Retina (tissue), 1 donor: ENCODE measurements around the gene CNTNAP5.
A peak's percentile ranks its signal among the peaks of the same experiment; 100 is the strongest.

Experiments used
- DNase-seq: peaks from one replicate; pipeline ENCODE4 v3.0.0-alpha.2; 2016

CNTNAP5 gene

GRCh38 chr2:124837496-124837895, 812.4 kb downstream of the CNTNAP5 start:
- no peak for DNase-seq

GRCh38 chr2:124838406-124838805, 813.3 kb downstream of the CNTNAP5 start:
- DNase-seq, result no peak

- DNase-seq, result no peak
These were observed 842.2 kb downstream of the CNTNAP5 start for GRCh38 chr2:124867247-124867646.

- DNase-seq, result no peak
These were observed 849.1 kb downstream of the CNTNAP5 start for GRCh38 chr2:124874219-124874618.

GRCh38 chr2:124874676-124875075, 849.6 kb downstream of the CNTNAP5 start:
- DNase-seq, result no peak

GRCh38 chr2:124875627-124876244, 850.6 kb downstream of the CNTNAP5 start:
- DNase-seq, result no peak

- DNase-seq, result no peak
These were observed 852.1 kb downstream of the CNTNAP5 start for GRCh38 chr2:124877141-124877577.

- DNase-seq, result peak; percentile 39
These were observed 854.6 kb downstream of the CNTNAP5 start for GRCh38 chr2:124879640-124880039.

- DNase-seq, result no peak
These were observed 855.9 kb downstream of the CNTNAP5 start for GRCh38 chr2:124880995-124881394.

GRCh38 chr2:124882423-124882822, 857.3 kb downstream of the CNTNAP5 start:
- DNase-seq, result no peak

GRCh38 chr2:124883595-124883994, 858.5 kb downstream of the CNTNAP5 start:
- DNase-seq, result no peak

- DNase-seq, result no peak
These were observed 859.2 kb downstream of the CNTNAP5 start for GRCh38 chr2:124884315-124884714.

- no peak for DNase-seq
These were observed 861.1 kb downstream of the CNTNAP5 start for GRCh38 chr2:124886216-124886615.

GRCh38 chr2:124887466-124887865, 862.4 kb downstream of the CNTNAP5 start:
- DNase-seq, result no peak

GRCh38 chr2:124888431-124888830, 863.3 kb downstream of the CNTNAP5 start:
- DNase-seq, result no peak

GRCh38 chr2:124894199-124894598, 869.1 kb downstream of the CNTNAP5 start:
- DNase-seq, result no peak

- no peak for DNase-seq
These were observed 873.7 kb downstream of the CNTNAP5 start for GRCh38 chr2:124898827-124899226.

- DNase-seq, result no peak
These were observed 883.3 kb downstream of the CNTNAP5 start for GRCh38 chr2:124908411-124908810.

- no peak for DNase-seq
These were observed 886.5 kb downstream of the CNTNAP5 start for GRCh38 chr2:124911560-124911959.

- no peak for DNase-seq
These were observed 888.8 kb downstream of the CNTNAP5 start for GRCh38 chr2:124913868-124914267.

GRCh38 chr2:124915567-124915966, 890.5 kb downstream of the CNTNAP5 start:
- DNase-seq, result no peak

- DNase-seq, result no peak
These were observed 894.2 kb downstream of the CNTNAP5 start for GRCh38 chr2:124919296-124919695.

GRCh38 chr2:124920448-124920847, 895.4 kb downstream of the CNTNAP5 start:
- DNase-seq, result no peak

GRCh38 chr2:124921191-124921590, 896.1 kb downstream of the CNTNAP5 start:
- DNase-seq, result no peak

GRCh38 chr2:124923097-124923496, 898.0 kb downstream of the CNTNAP5 start:
- no peak for DNase-seq
